ENCODE data around the gene KIAA0753. TPM values are rescaled to one million over a fixed set of nuclear protein-coding genes. Genes with fewer than 3 reads are reported as not detected.
"Not testable (repeated sequence)": the region's sequence is repeated elsewhere in the genome, so short reads cannot be mapped to it uniquely, and the experiment has no call there.

The KIAA0753 gene
- total RNA-seq, 1 donor from 2014 or later = 14.5 TPM

GRCh38 chr17:6576038-6576785 is 64.3 kb downstream of the KIAA0753 start:
- H3K4me3 Mint-ChIP-seq (ENCODE audit: unreplicated experiment) = no peak overlapping the region
- H3K4me1 Mint-ChIP-seq (ENCODE audit: low read depth) = peaks cover 19% of the 10 kb centered on the region
- H3K9me3 Mint-ChIP-seq (ENCODE audit: low read depth) = no peaks in the 10 kb centered on the region
- H3K27ac Mint-ChIP-seq (ENCODE audit: unreplicated experiment) = no peak overlapping the region
- TF ChIP-seq CTCF (IDR thresholded peaks at IDR 0.05) = no peak
- H3K36me3 Mint-ChIP-seq (ENCODE audit: low read depth) = peaks cover 25% of the 10 kb centered on the region
- DNase-seq (ENCODE audit: low spot score) = no peak
- no peaks in the 10 kb centered on the region for H3K27me3 Mint-ChIP-seq (ENCODE audit: low read depth)

- Mint-ChIP-seq H3K27ac (ENCODE audit: unreplicated experiment) (peak overlapping the region; percentile 23), H3K4me3 (ENCODE audit: unreplicated experiment) (no peak overlapping the region)
Observed at GRCh38 chr17:6575596-6575988, 64.9 kb downstream of the KIAA0753 start.

DNA sequence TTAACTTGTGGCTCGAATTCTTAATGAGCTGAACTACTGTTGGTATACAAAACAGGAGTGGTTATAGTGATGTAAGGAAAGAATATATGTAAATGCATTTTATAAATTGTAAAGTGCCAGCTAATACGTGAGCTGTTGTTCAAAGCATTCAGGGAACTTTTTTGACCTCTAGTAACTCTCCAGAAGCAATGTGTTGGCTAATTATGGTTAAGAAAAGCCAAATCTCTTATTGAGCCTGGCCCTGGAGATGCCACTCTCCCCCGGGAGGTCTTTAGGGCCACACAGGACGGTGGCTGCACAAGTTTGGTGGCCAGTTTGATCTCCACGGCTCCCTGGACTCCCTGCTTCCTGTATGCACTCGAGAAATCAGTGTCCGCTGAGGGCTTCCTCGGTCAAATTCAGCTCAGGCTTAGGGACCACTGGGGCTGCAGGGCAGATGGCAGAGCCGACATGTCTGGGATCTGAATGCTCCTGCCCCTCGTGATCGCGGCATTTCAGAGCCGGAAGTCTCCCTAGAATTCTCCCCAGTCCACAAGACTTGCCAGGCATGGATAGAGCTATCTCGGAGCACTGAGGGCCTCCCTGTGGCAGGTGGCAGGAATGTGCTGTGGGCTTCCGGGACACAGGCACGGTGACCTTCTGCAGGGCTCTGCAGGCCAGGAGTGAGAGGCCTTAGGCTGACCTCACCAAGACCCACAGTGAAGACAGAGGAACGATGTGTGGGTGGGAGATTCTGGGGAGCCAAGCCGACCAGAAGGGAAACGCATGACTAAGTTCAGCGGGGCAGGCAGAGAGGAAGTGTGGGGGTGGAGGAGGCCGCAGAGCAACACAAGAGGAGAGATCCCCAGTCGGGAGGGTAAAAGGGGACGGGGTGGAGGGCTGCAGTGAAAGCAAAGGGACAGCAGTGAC is 65.6 kb downstream of the KIAA0753 start:
- Mint-ChIP-seq H3K27me3 (ENCODE audit: low read depth) (no peaks in the 10 kb centered on the region), H3K4me3 (ENCODE audit: unreplicated experiment) (no peak overlapping the region), H3K4me1 (ENCODE audit: low read depth) (peaks cover 23% of the 10 kb centered on the region), H3K27ac (ENCODE audit: unreplicated experiment) (peak overlapping the region; percentile 23), H3K36me3 (ENCODE audit: low read depth) (peaks cover 25% of the 10 kb centered on the region), H3K9me3 (ENCODE audit: low read depth) (no peaks in the 10 kb centered on the region)
- DNase-seq (ENCODE audit: low spot score) = no peak
- TF ChIP-seq CTCF (IDR thresholded peaks at IDR 0.05) = peak; percentile 31

More at GRCh38 chr17:6575596-6575988, 64.9 kb downstream of the KIAA0753 start:
- Mint-ChIP-seq H3K9me3 (ENCODE audit: low read depth) (no peaks in the 10 kb centered on the region), H3K4me1 (ENCODE audit: low read depth) (peaks cover 19% of the 10 kb centered on the region), H3K27me3 (ENCODE audit: low read depth) (no peaks in the 10 kb centered on the region), H3K36me3 (ENCODE audit: low read depth) (peaks cover 25% of the 10 kb centered on the region)
- TF ChIP-seq CTCF (IDR thresholded peaks at IDR 0.05) = no peak
- no peak for DNase-seq (ENCODE audit: low spot score)

GRCh38 chr17:6573982-6574686 is 66.4 kb downstream of the KIAA0753 start:
- Mint-ChIP-seq H3K27ac (ENCODE audit: unreplicated experiment) (no peak overlapping the region), H3K36me3 (ENCODE audit: low read depth) (peaks cover 21% of the 10 kb centered on the region), H3K4me3 (ENCODE audit: unreplicated experiment) (no peak overlapping the region), H3K9me3 (ENCODE audit: low read depth) (no peaks in the 10 kb centered on the region), H3K4me1 (ENCODE audit: low read depth) (peaks cover 22% of the 10 kb centered on the region), H3K27me3 (ENCODE audit: low read depth) (no peaks in the 10 kb centered on the region)
- DNase-seq (ENCODE audit: low spot score) = no peak
- TF ChIP-seq CTCF (IDR thresholded peaks at IDR 0.05) = no peak

DNA sequence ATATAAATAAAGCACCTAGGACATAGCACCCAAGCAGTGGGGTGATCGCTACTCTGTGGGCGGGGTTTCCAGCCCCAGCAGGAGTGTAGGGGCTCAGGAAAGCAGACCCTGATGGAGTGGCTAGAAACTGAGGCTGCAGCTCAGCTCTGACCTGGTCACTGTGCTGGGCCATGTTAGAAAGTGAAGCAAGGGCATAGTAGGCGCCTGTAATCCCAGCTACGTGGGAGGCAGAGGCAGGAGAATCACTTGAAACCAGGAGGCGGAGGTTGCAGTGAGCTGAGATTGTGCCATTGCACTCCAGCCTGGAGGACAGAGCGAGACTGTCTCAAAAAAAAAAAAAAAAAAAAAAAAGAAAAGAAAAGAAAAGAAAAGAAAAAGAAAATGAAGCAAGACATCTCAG is 67.0 kb downstream of the KIAA0753 start:
- not testable (repeated sequence) for H3K27ac Mint-ChIP-seq (ENCODE audit: unreplicated experiment); DNase-seq (ENCODE audit: low spot score); H3K27me3 Mint-ChIP-seq (ENCODE audit: low read depth); H3K9me3 Mint-ChIP-seq (ENCODE audit: low read depth); H3K4me3 Mint-ChIP-seq (ENCODE audit: unreplicated experiment)
- Mint-ChIP-seq H3K36me3 (ENCODE audit: low read depth) (peaks cover 16% of the 10 kb centered on the region), H3K4me1 (ENCODE audit: low read depth) (peaks cover 16% of the 10 kb centered on the region)
